ENCODE data around the gene P3H1.
"Not testable (repeated sequence)": the region's sequence is repeated elsewhere in the genome, so short reads cannot be mapped to it uniquely, and the experiment has no call there.

Gene P3H1

DNA sequence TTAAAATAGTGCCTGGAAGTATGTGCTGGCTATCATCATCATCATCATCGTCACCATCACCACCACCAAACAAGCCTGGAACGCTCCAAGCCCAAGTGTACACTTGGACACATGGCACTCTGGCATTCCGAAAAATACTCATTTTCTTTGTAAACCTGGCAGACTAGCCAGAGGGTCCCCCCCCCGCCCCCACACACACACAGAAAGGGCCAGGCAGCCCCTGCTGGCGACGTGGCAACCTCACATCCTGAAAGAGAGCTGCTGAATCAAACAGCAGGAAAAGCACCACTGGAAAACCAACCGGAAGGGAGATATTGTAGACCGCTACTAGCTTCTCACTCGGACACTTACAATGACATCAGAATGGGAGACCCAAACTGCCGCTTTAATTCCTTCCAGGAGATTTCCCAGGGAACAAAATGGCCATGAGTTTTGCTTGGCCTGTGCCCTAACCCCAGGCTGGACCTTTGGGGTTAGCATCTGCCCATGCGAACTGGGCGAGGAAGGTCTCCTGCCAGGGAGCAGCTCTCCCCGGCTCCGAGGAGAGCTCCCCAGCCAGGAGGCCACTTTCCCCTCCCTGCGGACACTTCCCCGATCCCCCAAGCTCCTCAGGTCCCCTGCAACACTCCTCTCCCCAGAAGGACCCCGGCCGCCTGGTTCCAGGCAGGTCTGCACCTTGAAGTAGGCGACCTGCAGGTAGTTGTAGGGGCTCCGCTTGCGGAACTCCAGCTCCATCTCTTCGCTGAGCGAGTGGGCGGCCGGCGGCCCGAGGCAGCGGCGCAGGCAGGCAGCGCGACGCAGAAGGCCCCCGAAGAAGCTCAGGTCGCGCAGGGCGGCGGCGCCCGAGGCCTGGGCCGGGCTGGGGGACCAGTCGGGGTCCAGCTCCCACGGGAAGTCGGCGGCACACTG is 742 bp downstream of the P3H1 start:
- TF ChIP-seq JUND (IDR thresholded peaks at IDR 0.05; ENCODE audit: low read depth), result no peak
- in situ Hi-C loops (cut with HindIII; ENCODE audit: low pct_unique_long_range_greater_than_20kb, low sequenced_read_pairs), result no loop called here
- peak in 1 of 2 experiments; percentile 16 for DNase-seq (ENCODE audit: low read depth in 1 of 2, low spot score in 1 of 2)

DNA sequence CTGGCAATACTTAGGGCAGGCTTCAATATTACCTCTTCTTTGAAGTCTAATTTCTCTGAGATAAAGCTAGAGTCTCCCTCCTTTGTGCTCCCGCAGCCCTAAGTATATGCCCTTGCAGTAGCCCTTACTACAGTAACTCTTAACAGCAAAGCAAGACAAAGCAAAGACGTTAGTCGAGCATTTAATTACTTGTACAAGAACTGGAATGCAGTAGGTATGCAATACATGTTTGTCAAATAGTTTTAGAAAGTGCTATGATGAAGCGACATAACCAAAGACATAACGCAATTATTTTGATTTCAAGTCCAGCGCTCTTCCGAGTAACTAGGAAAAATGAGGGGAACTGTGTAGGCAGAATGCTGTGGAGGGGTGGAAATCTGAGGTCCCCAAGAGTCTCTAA is 1.6 kb downstream of the P3H1 start:
- TF ChIP-seq JUND (IDR thresholded peaks at IDR 0.05; ENCODE audit: low read depth), result no peak
- in situ Hi-C loops (cut with HindIII; ENCODE audit: low pct_unique_long_range_greater_than_20kb, low sequenced_read_pairs), result no loop called here
- no peak for DNase-seq (ENCODE audit: low read depth in 1 of 2, low spot score in 1 of 2)

DNA sequence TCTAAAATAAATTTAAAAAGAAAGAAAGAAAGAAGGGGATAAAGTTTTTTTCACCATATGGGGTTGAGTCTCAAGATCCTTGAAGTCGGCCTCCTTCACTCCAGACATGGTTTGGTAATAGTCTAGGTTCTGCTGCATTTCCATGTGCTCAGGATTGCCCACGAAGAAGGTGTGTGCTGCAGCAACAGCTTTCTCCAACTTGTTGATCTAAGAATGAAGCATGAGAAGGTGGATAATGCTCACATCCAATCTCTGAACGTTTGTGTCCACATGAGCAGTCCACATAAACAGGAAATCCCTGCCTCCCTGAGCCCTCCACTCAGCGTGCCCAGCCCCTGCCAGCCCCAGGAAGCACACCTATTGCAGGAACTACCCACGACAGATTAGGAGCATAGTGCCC is 4.6 kb downstream of the P3H1 start:
- in situ Hi-C loops (cut with HindIII; ENCODE audit: low pct_unique_long_range_greater_than_20kb, low sequenced_read_pairs), result no loop called here
- no peak for DNase-seq (ENCODE audit: low read depth in 1 of 2, low spot score in 1 of 2)
- TF ChIP-seq JUND (IDR thresholded peaks at IDR 0.05; ENCODE audit: low read depth), result no peak

DNA sequence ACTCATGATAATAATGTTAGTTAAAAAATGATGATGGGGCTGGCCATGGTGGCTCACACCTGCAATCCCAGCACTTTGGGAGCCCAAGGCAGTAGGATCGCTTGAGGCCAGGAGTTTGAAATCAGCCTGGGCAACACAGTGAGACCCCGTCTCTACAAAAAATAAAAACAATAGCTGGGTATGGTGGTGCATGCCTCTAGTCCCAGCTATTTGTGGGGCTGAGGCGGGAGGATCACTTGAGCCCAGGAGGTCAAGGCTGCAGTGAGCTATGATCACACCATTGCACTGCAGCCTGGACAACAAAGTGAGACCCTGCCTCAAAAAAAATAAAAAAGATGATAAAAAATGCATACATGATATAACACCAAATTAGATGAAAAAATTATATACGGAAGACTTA is 5.3 kb downstream of the P3H1 start:
- no peak for TF ChIP-seq JUND (IDR thresholded peaks at IDR 0.05; ENCODE audit: low read depth)
- no peak for DNase-seq (ENCODE audit: low read depth in 1 of 2, low spot score in 1 of 2)
- in situ Hi-C loops (cut with HindIII; ENCODE audit: low pct_unique_long_range_greater_than_20kb, low sequenced_read_pairs), result no loop called here

DNA sequence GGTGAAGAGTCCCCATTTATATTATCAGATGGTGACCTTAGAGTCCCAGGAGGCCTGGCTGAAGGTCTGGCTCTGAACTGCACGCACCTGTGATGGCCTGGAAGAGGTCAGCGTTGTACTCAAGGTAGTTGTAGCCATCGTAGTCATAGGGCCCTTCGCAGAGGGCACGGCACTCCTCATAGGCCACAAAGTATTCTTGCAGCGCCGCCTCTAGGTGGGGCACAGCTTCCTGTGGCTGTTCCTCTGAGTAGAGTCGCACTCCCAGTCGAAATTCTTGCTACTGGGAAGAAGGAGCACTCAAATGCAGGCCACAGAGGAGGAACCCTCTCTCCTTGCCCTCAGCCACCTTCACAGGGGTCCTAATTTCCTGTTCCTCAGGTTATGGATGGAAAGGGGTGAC is 7.7 kb downstream of the P3H1 start:
- in situ Hi-C loops (cut with HindIII; ENCODE audit: low pct_unique_long_range_greater_than_20kb, low sequenced_read_pairs), result no loop called here
- TF ChIP-seq JUND (IDR thresholded peaks at IDR 0.05; ENCODE audit: low read depth), result no peak
- DNase-seq (ENCODE audit: low read depth in 1 of 2, low spot score in 1 of 2), result no peak

DNA sequence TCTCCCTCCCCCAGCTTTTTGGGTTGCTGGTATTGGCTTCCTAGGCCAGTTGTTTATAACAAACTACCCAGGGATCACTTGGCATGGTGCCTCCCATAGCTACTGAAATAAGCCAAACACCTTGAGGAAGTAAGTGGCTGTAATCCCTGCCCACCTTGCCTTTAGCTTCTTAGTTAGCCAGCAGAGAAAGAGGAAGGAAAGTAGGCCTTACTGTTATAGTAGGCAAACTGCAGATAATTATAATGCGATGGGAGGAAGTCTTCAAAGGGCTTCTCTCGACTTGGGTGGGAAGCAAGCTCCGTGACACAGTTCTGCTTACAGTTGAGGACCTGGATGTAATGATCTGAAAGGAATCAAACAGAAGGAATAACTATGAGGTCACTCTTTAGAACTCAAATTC is 8.2 kb downstream of the P3H1 start:
- no peak for DNase-seq (ENCODE audit: low read depth in 1 of 2, low spot score in 1 of 2)
- TF ChIP-seq JUND (IDR thresholded peaks at IDR 0.05; ENCODE audit: low read depth), result no peak
- in situ Hi-C loops (cut with HindIII; ENCODE audit: low pct_unique_long_range_greater_than_20kb, low sequenced_read_pairs), result no loop called here

DNA sequence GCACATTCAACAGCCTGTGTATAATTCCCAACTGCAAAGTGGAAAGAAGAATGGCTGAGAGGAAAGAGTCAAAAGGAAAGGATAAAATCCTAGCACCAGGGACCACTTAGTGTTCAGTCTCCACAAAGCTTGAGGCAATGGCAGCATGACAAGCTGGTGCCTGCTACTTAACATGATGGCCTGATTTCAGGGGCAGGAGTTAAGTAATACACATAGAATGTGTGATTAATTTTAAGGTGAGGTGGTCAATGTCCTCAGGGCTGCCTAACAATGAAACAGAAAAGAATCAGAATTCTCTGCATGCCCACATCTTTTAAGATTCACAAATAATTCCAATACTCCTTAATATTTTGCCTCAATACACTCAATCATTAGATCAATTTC is 8.9 kb downstream of the P3H1 start:
- TF ChIP-seq JUND (IDR thresholded peaks at IDR 0.05; ENCODE audit: low read depth), result no peak
- in situ Hi-C loops (cut with HindIII; ENCODE audit: low pct_unique_long_range_greater_than_20kb, low sequenced_read_pairs), result no loop called here
- no peak for DNase-seq (ENCODE audit: low read depth in 1 of 2, low spot score in 1 of 2)

DNA sequence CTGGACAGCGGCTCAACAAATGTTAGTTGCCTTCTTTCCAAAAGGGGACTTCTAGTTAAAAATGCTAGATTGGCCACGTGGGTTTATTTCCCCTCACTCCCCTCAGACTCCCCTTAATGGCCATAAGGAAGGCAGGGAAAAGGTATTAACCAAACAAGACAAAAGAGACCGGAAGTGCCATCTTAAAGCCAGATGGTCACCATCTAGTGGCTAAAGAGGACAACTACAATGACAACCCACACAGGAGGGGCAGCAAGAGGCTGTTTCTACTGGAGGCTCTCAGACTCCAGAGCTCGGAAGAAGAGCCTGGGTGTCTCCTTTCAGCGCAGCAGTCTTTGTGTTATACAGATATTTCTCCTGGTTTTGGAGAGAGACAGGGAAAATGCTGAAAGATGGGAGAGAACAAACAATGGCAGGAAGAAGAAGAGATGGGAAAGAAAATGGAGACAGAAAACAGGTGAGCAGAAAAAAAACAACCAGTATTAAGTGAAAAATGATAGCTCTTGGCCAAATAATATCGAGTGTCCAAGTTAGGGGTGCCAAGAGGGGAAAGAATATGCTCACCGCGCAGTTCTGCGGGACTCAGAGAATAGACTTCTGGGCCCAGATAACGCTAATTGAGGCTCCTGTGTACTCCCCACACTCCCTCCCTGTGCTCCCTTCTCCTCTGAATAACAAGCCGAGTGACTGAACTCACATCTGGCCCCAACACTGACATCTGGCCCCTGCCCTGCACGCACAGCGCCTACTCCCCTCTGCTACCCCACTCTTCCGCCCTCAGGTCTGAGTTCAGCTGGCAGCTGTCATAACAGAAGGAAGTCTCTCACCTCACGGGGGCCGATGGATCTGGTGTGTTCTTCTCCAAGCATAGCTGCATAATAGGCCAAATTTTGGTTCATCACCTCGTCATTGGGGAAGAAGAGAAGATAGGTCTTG is 9.6 kb downstream of the P3H1 start:
- no peak for TF ChIP-seq JUND (IDR thresholded peaks at IDR 0.05; ENCODE audit: low read depth)
- in situ Hi-C loops (cut with HindIII; ENCODE audit: low pct_unique_long_range_greater_than_20kb, low sequenced_read_pairs), result no loop called here

DNA sequence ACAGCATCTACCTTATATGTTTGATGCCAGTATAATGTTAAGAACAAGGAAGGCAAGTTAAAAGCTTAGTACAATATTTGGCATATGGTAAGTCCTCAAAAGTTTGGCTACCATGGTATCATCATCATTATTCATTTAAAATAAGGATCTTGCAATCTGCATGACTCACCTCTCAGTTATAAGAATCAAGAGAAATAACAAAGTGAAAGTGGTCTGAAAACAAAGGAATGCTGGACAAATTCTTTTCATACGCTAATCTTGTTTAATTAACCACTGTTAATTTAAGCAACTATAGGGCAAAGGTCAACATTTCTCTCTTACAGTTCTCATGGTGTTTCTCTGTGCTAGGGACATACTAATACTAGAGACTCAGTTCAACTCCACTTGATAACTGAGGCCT is 13.8 kb downstream of the P3H1 start:
- no peak for DNase-seq (ENCODE audit: low read depth in 1 of 2, low spot score in 1 of 2)
- no peak for TF ChIP-seq JUND (IDR thresholded peaks at IDR 0.05; ENCODE audit: low read depth)
- in situ Hi-C loops (cut with HindIII; ENCODE audit: low pct_unique_long_range_greater_than_20kb, low sequenced_read_pairs), result no loop called here

More for the DNA sequence above, 9.6 kb downstream of the P3H1 start:
- DNase-seq (ENCODE audit: low read depth in 1 of 2, low spot score in 1 of 2), result peak; percentile 47 to 77

DNA sequence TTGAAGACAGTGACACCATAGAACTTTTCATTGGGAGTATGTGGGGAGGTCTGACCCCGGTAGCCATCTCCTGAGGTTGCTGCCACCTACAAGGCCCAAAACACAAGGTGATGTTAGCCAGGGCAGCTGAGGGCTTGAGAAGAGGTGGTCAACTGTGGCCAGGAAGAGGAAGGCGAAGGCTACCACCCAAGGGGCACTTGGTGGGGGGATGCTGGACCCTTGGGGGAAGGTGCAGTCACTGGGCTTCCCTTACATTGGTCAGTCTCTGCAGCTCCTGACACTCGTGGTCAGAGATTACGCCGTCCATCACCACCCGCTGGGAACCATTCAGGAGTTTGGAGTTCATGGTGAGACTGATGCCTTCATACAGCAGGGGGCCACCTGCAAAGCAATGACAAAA is 14.5 kb downstream of the P3H1 start:
- in situ Hi-C loops (cut with HindIII; ENCODE audit: low pct_unique_long_range_greater_than_20kb, low sequenced_read_pairs), result no loop called here
- no peak for DNase-seq (ENCODE audit: low read depth in 1 of 2, low spot score in 1 of 2)
- TF ChIP-seq JUND (IDR thresholded peaks at IDR 0.05; ENCODE audit: low read depth), result no peak

DNA sequence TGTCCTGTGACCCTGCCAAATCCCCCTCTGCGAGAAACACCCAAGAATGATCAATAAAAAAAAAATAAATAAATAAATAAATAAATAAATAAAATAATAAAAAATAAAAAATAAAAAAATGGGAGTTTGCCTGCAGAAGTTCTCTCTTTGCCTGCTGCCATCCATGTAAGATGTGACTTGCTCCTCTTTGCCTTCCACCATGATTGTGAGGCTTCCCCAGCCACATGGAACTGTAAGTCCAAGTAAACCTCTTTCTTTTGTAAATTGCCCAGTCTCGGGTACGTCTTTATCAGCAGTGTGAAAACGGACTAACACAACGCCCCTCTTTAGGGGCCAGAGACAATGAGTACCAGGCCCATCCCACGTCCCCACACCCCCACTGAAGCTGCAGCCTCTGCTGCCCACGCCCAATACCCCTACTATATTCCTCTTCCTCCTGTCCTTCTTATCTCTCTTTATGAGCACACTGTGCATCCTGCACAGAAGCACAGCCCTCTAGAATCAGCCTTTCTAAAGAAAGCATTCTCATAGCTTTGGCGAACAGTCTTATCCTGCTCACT is 15.2 kb downstream of the P3H1 start:
- in situ Hi-C loops (cut with HindIII; ENCODE audit: low pct_unique_long_range_greater_than_20kb, low sequenced_read_pairs); DNase-seq (ENCODE audit: low read depth in 1 of 2, low spot score in 1 of 2): not testable (repeated sequence)

DNA sequence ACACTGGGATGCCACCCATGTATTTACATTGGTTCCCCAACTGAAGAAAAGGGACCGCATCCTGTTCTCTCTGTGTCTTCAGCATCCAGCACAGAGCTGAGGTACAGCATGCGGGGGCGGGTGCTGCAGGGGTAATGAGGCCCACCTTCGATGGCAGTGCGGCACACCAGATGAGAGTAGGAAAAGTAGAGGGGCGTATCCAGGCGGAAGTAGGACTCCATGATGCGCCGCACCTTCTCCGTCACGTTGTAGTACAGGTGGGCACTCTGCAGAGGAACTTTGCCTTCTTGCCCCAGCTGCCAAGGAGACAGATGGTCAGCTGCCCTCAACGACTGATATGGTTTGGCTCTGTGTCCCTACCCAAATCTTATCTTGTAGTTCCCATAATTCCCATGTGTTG is 16.8 kb downstream of the P3H1 start:
- in situ Hi-C loops (cut with HindIII; ENCODE audit: low pct_unique_long_range_greater_than_20kb, low sequenced_read_pairs), result no loop called here
- no peak for TF ChIP-seq JUND (IDR thresholded peaks at IDR 0.05; ENCODE audit: low read depth)
- no peak for DNase-seq (ENCODE audit: low read depth in 1 of 2, low spot score in 1 of 2)

Data from T47D (cell line).